AG04449 (cell line): Measurements from ENCODE around the gene SURF1.
"Not testable (repeated sequence)": the region's sequence is repeated elsewhere in the genome, so short reads cannot be mapped to it uniquely, and the experiment has no call there.

ENCODE experiments used
- CTCF ChIA-PET: fragments of 350-600 bp; formaldehyde crosslinking; extraction: SDS; loops from one replicate; lab custom pipeline; 2021; ENCODE audit warnings: antibody characterized with exemption; lab: Yijun Ruan, JAX
- POLR2A ChIA-PET: fragments of 400-600, 350-600 bp; formaldehyde crosslinking; extraction: SDS; loops from one replicate; lab custom pipeline; 2020; ENCODE audit warnings: antibody characterized with exemption, inconsistent platforms; lab: Yijun Ruan, JAX
- DNase-seq: peaks from one replicate; pipeline ENCODE4 v3.0.0-alpha.2; 2010; ENCODE audit warnings: low read depth, low spot score
- H3K4me3 ChIP-seq: 2 replicates; pipeline ENCODE4 v1.5.1; 2011; ENCODE audit warnings: low read depth, mild to moderate bottlenecking, control low read depth, low read length
- CTCF ChIP-seq: IDR thresholded peaks from one replicate; pipeline ENCODE4 v1.5.1; 2011; ENCODE audit warnings: mild to moderate bottlenecking, moderate library complexity, low read length, control low read depth, inconsistent platforms; ENCODE audit not compliant: insufficient read depth; ENCODE audit errors: missing control alignments

Gene SURF1

GRCh38 chr9:133341369-133342068, 14.8 kb downstream of the SURF1 start:
- no peak for DNase-seq
- CTCF ChIA-PET, result interaction anchor here (1.0 to 1.3 kb wide), 4 partner anchors 11 to 25 kb away, joined by 3 to 7 read pairs (median 4); no protein-coding TSS in a partner anchor
- H3K4me3 ChIP-seq, result no peak overlapping the region
- no peak for TF ChIP-seq CTCF
- POLR2A ChIA-PET, result interaction anchor here (0.6 kb wide), 1 partner anchor 99 kb away, joined by 3 read pairs; no protein-coding TSS in a partner anchor

- no peak for DNase-seq
- ChIA-PET POLR2A (interaction anchor here (0.6 kb wide), 1 partner anchor 99 kb away, joined by 3 read pairs; no protein-coding TSS in a partner anchor), CTCF (interaction anchor here (0.6 to 1.3 kb wide), 3 partner anchors 11 to 155 kb away, joined by 3 to 7 read pairs (median 5); no protein-coding TSS in a partner anchor)
- TF ChIP-seq CTCF, result no peak
- no peak overlapping the region for H3K4me3 ChIP-seq
These were observed 15.4 kb downstream of the SURF1 start for GRCh38 chr9:133340916-133341315.

- DNase-seq, result no peak
- ChIA-PET POLR2A (interaction anchor here (0.7 to 1.0 kb wide), 2 partner anchors 8 to 11 kb away, joined by 3 read pairs; partner anchors contain the start of genes MED22 and RPL7A), CTCF (interaction anchor here (0.6 to 1.3 kb wide), 3 partner anchors 10 to 154 kb away, joined by 3 to 7 read pairs (median 5); no protein-coding TSS in a partner anchor)
- no peak overlapping the region for H3K4me3 ChIP-seq
- no peak for TF ChIP-seq CTCF
These were observed 16.0 kb downstream of the SURF1 start for GRCh38 chr9:133340256-133340655.

- ChIA-PET POLR2A (interaction anchor here (0.7 to 1.0 kb wide), 2 partner anchors 8 to 12 kb away, joined by 3 read pairs; partner anchors contain the start of genes MED22 and RPL7A), CTCF (interaction anchor here (0.8 to 1.2 kb wide), 2 partner anchors 11 to 18 kb away, joined by 3 to 5 read pairs; no protein-coding TSS in a partner anchor)
- no peak for DNase-seq
- H3K4me3 ChIP-seq, result no peak overlapping the region
- TF ChIP-seq CTCF, result no peak
These were observed 16.6 kb downstream of the SURF1 start for GRCh38 chr9:133339641-133340040.

GRCh38 chr9:133335924-133336811, 20.1 kb downstream of the SURF1 start, which contains the start of gene SURF6:
TSS of gene SURF6 (minus strand) at chr9:133336188. CDS start at chr9:133336132, 56 bp downstream.
- CTCF ChIA-PET, result interaction anchor here (1.0 kb wide), 1 partner anchor 10 kb away, joined by 3 read pairs; no protein-coding TSS in a partner anchor
- peak within 1 kb of the TSS; percentile 96 for H3K4me3 ChIP-seq
- peak; percentile 41 for DNase-seq
- POLR2A ChIA-PET, result interaction anchor here (1.4 kb wide), 1 partner anchor 12 kb away, joined by 4 read pairs; the partner anchor contains the start of genes MED22 and RPL7A
- TF ChIP-seq CTCF, result no peak

- POLR2A ChIA-PET, result interaction anchor here (1.4 kb wide), 1 partner anchor 13 kb away, joined by 4 read pairs; the partner anchor contains the start of genes MED22 and RPL7A
- CTCF ChIA-PET, result interaction anchor here (0.8 to 3.0 kb wide), 6 partner anchors 8 to 154 kb away, joined by 3 to 15 read pairs (median 4); partner anchors contain the start of genes MED22 and RPL7A
- DNase-seq, result not testable (repeated sequence)
- H3K4me3 ChIP-seq, result peak overlapping the region; percentile 96
These were observed 21.4 kb downstream of the SURF1 start for GRCh38 chr9:133334888-133335287.
